Measurements from ENCODE around the gene RUSC2.

Gene RUSC2

DNA sequence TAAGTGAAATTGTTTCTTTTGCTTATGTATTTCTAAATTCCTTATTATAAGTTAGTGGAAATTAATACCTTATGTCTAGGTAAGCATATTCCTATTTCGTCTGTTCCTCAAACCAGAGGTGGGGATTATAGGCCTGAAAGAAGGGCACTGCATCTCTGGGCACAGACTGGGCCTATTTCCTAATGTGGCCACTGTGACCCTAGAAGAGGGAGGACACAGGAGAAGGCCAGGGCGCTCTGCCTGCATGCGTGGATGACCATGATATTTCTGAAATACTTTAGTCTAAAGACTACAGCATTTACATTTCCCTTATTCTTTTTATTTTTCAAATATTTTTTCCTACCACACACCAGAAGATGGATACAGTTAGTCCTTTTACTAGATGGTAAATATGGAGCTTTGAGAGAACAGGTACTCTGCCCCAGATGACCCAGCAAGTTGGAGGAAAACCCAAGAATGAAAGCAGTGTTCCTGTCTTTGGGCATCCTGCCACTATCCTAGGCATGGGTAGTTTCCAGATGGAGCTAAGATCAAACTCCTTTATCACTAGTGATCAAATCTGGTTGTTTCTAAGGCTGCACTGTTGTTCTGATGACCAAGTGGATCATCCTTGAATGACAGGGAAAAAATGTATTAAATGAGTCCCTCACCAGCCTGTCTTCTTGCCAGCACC, 27.8 kb downstream of the RUSC2 start:
- TF ChIP-seq SIN3A (IDR thresholded peaks at IDR 0.05; ENCODE audit: borderline replicate concordance, insufficient read depth, low read length) (no peak), FOXP2 (optimal IDR thresholded peaks at IDR 0.05; ENCODE audit: borderline replicate concordance, extremely low read depth, extremely low read length, insufficient read depth) (no peak), TAF1 (IDR thresholded peaks at IDR 0.05; ENCODE audit: borderline replicate concordance, insufficient read depth, low read length) (no peak), POLR2AphosphoS5 (IDR thresholded peaks at IDR 0.05; ENCODE audit: low read depth, low read length) (no peak)
- TF ChIP-seq, protein P1, sequence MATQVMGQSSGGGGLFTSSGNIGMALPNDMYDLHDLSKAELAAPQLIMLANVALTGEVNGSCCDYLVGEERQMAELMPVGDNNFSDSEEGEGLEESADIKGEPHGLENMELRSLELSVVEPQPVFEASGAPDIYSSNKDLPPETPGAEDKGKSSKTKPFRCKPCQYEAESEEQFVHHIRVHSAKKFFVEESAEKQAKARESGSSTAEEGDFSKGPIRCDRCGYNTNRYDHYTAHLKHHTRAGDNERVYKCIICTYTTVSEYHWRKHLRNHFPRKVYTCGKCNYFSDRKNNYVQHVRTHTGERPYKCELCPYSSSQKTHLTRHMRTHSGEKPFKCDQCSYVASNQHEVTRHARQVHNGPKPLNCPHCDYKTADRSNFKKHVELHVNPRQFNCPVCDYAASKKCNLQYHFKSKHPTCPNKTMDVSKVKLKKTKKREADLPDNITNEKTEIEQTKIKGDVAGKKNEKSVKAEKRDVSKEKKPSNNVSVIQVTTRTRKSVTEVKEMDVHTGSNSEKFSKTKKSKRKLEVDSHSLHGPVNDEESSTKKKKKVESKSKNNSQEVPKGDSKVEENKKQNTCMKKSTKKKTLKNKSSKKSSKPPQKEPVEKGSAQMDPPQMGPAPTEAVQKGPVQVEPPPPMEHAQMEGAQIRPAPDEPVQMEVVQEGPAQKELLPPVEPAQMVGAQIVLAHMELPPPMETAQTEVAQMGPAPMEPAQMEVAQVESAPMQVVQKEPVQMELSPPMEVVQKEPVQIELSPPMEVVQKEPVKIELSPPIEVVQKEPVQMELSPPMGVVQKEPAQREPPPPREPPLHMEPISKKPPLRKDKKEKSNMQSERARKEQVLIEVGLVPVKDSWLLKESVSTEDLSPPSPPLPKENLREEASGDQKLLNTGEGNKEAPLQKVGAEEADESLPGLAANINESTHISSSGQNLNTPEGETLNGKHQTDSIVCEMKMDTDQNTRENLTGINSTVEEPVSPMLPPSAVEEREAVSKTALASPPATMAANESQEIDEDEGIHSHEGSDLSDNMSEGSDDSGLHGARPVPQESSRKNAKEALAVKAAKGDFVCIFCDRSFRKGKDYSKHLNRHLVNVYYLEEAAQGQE (IDR thresholded peaks at IDR 0.05; ENCODE audit: insufficient read depth in 1 of 2, low read depth in 2 of 2, low read length in 2 of 2), result no peak

DNA sequence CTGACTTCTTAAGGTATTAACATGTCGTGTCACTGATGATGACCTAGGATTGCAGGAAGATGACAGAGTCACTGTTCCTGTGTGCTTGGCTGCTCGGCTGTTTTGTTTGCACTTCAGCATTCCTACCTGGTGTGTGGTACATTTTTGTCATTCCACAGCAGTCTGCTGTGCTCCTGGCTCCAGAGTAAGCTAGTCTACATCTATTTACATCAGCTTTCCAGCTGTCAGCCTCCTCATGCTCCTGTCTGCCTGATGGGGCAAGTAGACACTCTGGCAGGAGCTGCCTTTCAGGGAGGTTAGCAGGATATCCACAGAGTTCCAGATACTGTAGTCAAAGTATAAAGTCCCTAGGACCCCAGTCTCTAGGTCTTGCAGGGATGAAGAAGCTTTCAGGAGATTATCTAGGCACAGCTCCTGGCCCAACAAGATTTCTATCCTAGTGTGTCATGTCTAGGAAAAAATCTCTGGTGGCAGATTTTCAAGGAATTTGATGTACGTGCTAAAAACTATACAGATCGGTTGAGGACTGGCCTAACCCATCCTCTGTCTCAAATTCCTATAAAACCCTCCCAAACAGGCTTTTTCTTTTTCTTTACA, 28.4 kb downstream of the RUSC2 start:
- TF ChIP-seq POLR2AphosphoS5 (IDR thresholded peaks at IDR 0.05; ENCODE audit: low read depth, low read length), result no peak

DNA sequence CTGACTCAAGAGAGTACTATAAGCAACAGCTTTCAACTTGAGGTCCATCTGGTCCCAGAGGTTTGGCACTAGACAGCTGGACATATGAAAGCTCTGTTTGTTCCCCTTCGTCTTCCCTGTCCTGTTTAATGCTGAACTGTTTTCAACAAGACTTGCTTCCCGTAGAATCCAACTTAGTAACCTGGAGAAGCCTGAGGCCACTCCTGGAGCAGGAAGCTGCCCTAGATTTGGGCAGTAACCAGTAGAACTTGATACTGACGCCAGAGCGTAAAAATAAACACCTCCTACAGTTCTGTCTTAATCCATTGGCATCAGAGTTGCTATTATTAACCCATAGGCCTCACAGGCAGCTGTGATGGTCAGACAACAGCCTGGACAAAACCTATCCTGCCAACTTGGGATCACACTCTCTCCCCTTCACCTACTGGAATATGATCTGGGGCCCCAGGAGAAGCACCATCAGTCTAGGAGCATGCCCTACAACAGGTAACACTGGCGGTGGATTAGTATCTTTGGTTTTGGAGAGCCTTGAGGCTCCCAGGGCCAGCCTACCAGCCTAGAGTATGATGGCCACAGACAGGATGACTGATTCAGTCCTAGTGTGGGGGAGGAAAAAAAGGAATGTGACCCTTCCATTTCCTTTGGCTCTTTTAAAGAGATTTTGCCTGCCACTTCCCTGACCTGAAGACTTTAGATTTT, 29.2 kb downstream of the RUSC2 start:
- TF ChIP-seq POLR2AphosphoS5 (IDR thresholded peaks at IDR 0.05; ENCODE audit: low read depth, low read length) (no peak), SIN3A (IDR thresholded peaks at IDR 0.05; ENCODE audit: borderline replicate concordance, insufficient read depth, low read length) (no peak), TAF1 (IDR thresholded peaks at IDR 0.05; ENCODE audit: borderline replicate concordance, insufficient read depth, low read length) (no peak), FOXP2 (optimal IDR thresholded peaks at IDR 0.05; ENCODE audit: borderline replicate concordance, extremely low read depth, extremely low read length, insufficient read depth) (no peak)
- TF ChIP-seq, protein P1 (IDR thresholded peaks at IDR 0.05; ENCODE audit: insufficient read depth in 1 of 2, low read depth in 2 of 2, low read length in 2 of 2), result no peak

DNA sequence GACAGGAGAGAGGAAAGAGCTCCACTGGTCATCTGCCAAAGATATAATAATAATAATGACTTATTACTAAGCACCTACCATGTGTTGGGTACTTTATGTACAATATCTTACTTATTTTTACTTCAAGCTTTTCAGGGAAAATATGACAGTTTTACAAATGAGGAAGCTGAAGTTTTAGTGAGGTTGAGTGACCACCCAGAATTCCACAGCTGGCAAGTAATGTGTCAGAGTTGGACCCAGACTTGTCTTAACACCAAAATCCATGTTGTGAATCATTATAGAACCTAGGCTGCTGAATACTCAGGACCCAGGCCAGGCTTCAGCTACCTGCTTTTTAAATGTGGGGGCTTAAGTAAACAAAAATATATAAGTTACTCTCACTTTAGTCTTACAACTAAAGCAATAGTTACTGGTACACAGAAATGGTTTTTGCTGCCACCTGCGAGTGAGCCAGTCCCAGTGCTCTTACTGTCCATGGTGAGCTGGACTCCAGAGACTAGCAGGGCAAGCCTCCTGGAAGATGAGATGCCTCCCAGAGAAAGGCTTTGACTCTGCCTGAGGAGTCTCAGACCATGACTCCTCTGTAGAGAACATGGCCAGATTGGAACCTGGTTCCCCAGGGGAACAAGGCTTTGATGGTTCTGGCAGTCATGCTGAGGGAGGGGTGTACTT, 29.9 kb downstream of the RUSC2 start:
- no peak for TF ChIP-seq POLR2AphosphoS5 (IDR thresholded peaks at IDR 0.05; ENCODE audit: low read depth, low read length)
- TF ChIP-seq, protein P1 (IDR thresholded peaks at IDR 0.05; ENCODE audit: insufficient read depth in 1 of 2, low read depth in 2 of 2, low read length in 2 of 2), result no peak
- no peak for TF ChIP-seq TAF1 (IDR thresholded peaks at IDR 0.05; ENCODE audit: borderline replicate concordance, insufficient read depth, low read length)
- TF ChIP-seq SIN3A (IDR thresholded peaks at IDR 0.05; ENCODE audit: borderline replicate concordance, insufficient read depth, low read length), result no peak
- no peak for TF ChIP-seq FOXP2 (optimal IDR thresholded peaks at IDR 0.05; ENCODE audit: borderline replicate concordance, extremely low read depth, extremely low read length, insufficient read depth)

DNA sequence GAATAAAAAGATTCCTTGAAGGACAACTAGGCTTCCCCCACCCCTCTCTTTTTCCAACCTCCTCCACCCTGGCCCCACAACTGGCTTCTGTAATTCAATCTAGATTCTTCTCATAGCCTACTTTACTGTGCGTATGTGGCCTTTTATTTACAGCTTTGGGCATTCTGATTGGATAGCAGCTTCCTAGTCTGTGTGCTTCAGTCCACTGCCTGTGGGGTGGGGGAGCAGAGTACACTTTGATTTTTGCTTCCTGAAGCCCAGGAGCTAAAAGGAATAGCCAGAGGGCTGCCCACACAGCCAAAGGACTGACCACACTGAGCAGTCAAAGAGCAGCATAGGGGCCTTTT, 30.4 kb downstream of the RUSC2 start:
- TF ChIP-seq FOXP2 (optimal IDR thresholded peaks at IDR 0.05; ENCODE audit: borderline replicate concordance, extremely low read depth, extremely low read length, insufficient read depth) (no peak), SIN3A (IDR thresholded peaks at IDR 0.05; ENCODE audit: borderline replicate concordance, insufficient read depth, low read length) (no peak), POLR2AphosphoS5 (IDR thresholded peaks at IDR 0.05; ENCODE audit: low read depth, low read length) (no peak), TAF1 (IDR thresholded peaks at IDR 0.05; ENCODE audit: borderline replicate concordance, insufficient read depth, low read length) (no peak)
- TF ChIP-seq, protein P1 (IDR thresholded peaks at IDR 0.05; ENCODE audit: insufficient read depth in 1 of 2, low read depth in 2 of 2, low read length in 2 of 2), result no peak
